HL-60 (cell line): ENCODE data around the gene GCNT2.
"Not testable (repeated sequence)": the region's sequence is repeated elsewhere in the genome, so short reads cannot be mapped to it uniquely, and the experiment has no call there.

Source experiments
- DNase-seq, 2 experiments: peaks; one replicate each; pipeline ENCODE4 v3.0.0-alpha.2; 2010 to 2020; ENCODE audit warnings: low read depth in 1 of 2, low spot score in 1 of 2
- H3K27ac ChIP-seq: fragments of 250-450 bp; sonication (Bioruptor Pico); replicated peaks from 2 replicates; pipeline ENCODE4 v1.5.1; 2020; ENCODE audit warnings: mild to moderate bottlenecking, moderate library complexity
- H3K27me3 ChIP-seq: fragments of 250-450 bp; sonication (Bioruptor Pico); 2 replicates; pipeline ENCODE4 v1.5.1; 2021; ENCODE audit warnings: mild to moderate bottlenecking, moderate library complexity; ENCODE audit not compliant: insufficient read depth, poor library complexity, severe bottlenecking
- H3K4me3 ChIP-seq: replicated peaks from 2 replicates; pipeline ENCODE4 v1.5.1; 2011; ENCODE audit warnings: mild to moderate bottlenecking, control low read depth, low read length; ENCODE audit not compliant: insufficient read depth
- CTCF ChIP-seq: IDR thresholded peaks from one replicate; pipeline ENCODE4 v1.5.1; 2011; ENCODE audit warnings: low read length, control low read depth, inconsistent platforms; ENCODE audit not compliant: insufficient read depth
- GABPA ChIP-seq: IDR thresholded peaks from 2 replicates; pipeline ENCODE4 v1.6.1; 2012; ENCODE audit warnings: low read depth
- POLR2AphosphoS5 ChIP-seq: IDR thresholded peaks from 2 replicates; pipeline ENCODE4 v1.6.1; 2012; ENCODE audit warnings: low read depth
- REST ChIP-seq: IDR thresholded peaks from 2 replicates; pipeline ENCODE4 v1.6.1; 2012; ENCODE audit warnings: low read depth; ENCODE audit not compliant: insufficient replicate concordance
- SPI1 ChIP-seq: IDR thresholded peaks from 2 replicates; pipeline ENCODE4 v1.6.1; 2012; ENCODE audit warnings: low read depth, mild to moderate bottlenecking, borderline replicate concordance

GCNT2 gene

GRCh38 chr6:10484912-10485311 is 36.2 kb upstream of the GCNT2 start:
- Histone ChIP-seq H3K4me3 (no peak overlapping the region), H3K27me3 (no peaks in the 10 kb centered on the region), H3K27ac (no peak overlapping the region)
- TF ChIP-seq POLR2AphosphoS5 (no peak), SPI1 (no peak), REST (no peak), CTCF (no peak), GABPA (no peak)
- no peak for DNase-seq

- H3K4me3 ChIP-seq: no peak overlapping the region
- no peak for TF ChIP-seq REST
- no peak for TF ChIP-seq POLR2AphosphoS5
- TF ChIP-seq SPI1: no peak
- TF ChIP-seq CTCF: no peak
- TF ChIP-seq GABPA: no peak
- no peak for DNase-seq
- no peak overlapping the region for H3K27ac ChIP-seq
- H3K27me3 ChIP-seq: no peaks in the 10 kb centered on the region
These were observed 35.7 kb upstream of the GCNT2 start for GRCh38 chr6:10485406-10485805.

- no peak for TF ChIP-seq GABPA
- no peak for TF ChIP-seq SPI1
- no peak for TF ChIP-seq POLR2AphosphoS5
- TF ChIP-seq CTCF: no peak
- TF ChIP-seq REST: no peak
- no peaks in the 10 kb centered on the region for H3K27me3 ChIP-seq
- DNase-seq: no peak
- no peak overlapping the region for H3K4me3 ChIP-seq
- H3K27ac ChIP-seq: no peak overlapping the region
These were observed 34.9 kb upstream of the GCNT2 start for GRCh38 chr6:10486215-10486614.

GRCh38 chr6:10486944-10487588 is 34.1 kb upstream of the GCNT2 start:
- DNase-seq, H3K27ac ChIP-seq, H3K27me3 ChIP-seq, H3K4me3 ChIP-seq: not testable (repeated sequence)
